Adrenal gland (tissue), 5 donors: ENCODE measurements around the gene AGPAT2.

Experiments used
- POLR2A ChIP-seq, 2 donors: fragments of 450-650 bp; IDR thresholded peaks; one replicate each; pipeline ENCODE4 v1.6.1; 2017; ENCODE audit warnings: antibody characterized with exemption in 2 of 2, mild to moderate bottlenecking in 2 of 2, moderate library complexity in 1 of 2
- TF ChIP-seq, protein P1 (sequence below), 6 experiments: fragments of 450-650 bp in 4 of 6; fragments of 200-600 bp in 2 of 6; sonication (generic) in 1 of 6; IDR thresholded peaks; 1 replicate in 5 of 6; 2 replicates in 1 of 6; pipeline versions ENCODE4 v1.5.1 to v1.8.0; 2016 to 2021; ENCODE audit warnings: antibody characterized with exemption in 6 of 6, mild to moderate bottlenecking in 2 of 6, moderate library complexity in 1 of 6
- donor health status: DM: no; HTN: no; CAD: no.

DNA sequence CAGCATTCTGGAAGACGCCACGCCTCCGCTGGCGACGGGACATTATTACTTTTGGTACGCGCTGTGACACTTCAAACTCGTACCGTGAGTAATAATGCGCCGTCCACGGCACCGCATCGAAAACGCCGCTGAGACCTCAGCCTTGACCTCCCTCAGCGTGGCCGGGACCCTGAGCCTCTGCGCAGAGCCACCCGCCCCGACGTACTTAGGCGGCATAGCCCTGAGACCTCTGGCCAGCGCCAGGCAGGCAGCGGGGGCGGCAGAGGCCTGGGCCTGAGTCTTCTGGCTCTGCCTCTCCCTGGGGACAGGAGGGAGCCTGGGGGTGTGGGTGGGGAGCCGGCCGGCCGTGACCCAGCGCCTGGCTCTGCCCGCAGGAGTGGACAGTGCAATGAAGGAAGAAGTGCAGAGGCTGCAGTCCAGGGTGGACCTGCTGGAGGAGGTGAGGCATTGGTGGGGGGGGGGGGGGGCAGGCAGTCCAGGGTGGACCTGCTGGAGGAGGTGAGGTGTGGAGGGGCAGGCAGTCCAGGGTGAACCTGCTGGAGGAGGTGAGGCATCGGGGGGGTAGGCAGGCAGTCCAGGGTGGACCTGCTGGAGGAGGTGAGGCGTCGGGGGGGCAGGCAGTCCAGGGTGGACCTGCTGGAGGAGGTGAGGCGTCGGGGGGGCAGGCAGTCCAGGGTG is 16.5 kb downstream of the AGPAT2 start:
- no peak for TF ChIP-seq POLR2A (IDR thresholded peaks at IDR 0.05)
- TF ChIP-seq, protein P1, sequence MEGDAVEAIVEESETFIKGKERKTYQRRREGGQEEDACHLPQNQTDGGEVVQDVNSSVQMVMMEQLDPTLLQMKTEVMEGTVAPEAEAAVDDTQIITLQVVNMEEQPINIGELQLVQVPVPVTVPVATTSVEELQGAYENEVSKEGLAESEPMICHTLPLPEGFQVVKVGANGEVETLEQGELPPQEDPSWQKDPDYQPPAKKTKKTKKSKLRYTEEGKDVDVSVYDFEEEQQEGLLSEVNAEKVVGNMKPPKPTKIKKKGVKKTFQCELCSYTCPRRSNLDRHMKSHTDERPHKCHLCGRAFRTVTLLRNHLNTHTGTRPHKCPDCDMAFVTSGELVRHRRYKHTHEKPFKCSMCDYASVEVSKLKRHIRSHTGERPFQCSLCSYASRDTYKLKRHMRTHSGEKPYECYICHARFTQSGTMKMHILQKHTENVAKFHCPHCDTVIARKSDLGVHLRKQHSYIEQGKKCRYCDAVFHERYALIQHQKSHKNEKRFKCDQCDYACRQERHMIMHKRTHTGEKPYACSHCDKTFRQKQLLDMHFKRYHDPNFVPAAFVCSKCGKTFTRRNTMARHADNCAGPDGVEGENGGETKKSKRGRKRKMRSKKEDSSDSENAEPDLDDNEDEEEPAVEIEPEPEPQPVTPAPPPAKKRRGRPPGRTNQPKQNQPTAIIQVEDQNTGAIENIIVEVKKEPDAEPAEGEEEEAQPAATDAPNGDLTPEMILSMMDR (IDR thresholded peaks at IDR 0.05), result no peak
